Uterus (tissue), 4 donors: ENCODE data around the gene STK39. TPM values are rescaled to one million over a fixed set of nuclear protein-coding genes. Genes with fewer than 3 reads are reported as not detected.

Experiments used
- DNase-seq, 2 donors: peaks; one replicate each; pipeline ENCODE4 v3.0.0-alpha.2; 2019 to 2020
- H3K27ac ChIP-seq, 2 donors: fragments of 200-600 bp; sonication (generic); 1 replicate in 1 of 2; 2 replicates in 1 of 2; pipeline ENCODE4 v1.5.1; 2016 to 2018
- H3K27me3 ChIP-seq, 2 donors: fragments of 200-600 bp; sonication (generic); one replicate each; pipeline ENCODE4 v1.5.1; 2018 to 2019; ENCODE audit warnings: control low read depth in 1 of 2
- H3K36me3 ChIP-seq, 2 donors: fragments of 200-600 bp; sonication (generic); one replicate each; pipeline ENCODE4 v1.5.1; 2019; ENCODE audit warnings: control low read depth in 1 of 2
- H3K4me1 ChIP-seq, 2 donors: fragments of 200-600 bp; sonication (generic); one replicate each; pipeline ENCODE4 v1.5.1; 2018 to 2019; ENCODE audit warnings: control low read depth in 1 of 2
- H3K4me3 ChIP-seq, 2 donors: fragments of 200-600 bp; sonication (generic); 1 replicate in 1 of 2; 2 replicates in 1 of 2; pipeline ENCODE4 v1.5.1; 2018 to 2019; ENCODE audit warnings: mild to moderate bottlenecking in 1 of 2
- H3K9me3 ChIP-seq, 2 donors: fragments of 200-600 bp; sonication (generic); one replicate each; pipeline ENCODE4 v1.5.1; 2019; ENCODE audit warnings: control low read depth in 1 of 2
- POLR2A ChIP-seq, 2 donors: fragments of 450-650 bp; IDR thresholded peaks; one replicate each; pipeline ENCODE4 v1.6.1; 2016; ENCODE audit warnings: antibody characterized with exemption in 2 of 2, mild to moderate bottlenecking in 1 of 2, moderate library complexity in 1 of 2
- intact Hi-C: fragments of 100-400 bp; cut with DNase I; formaldehyde crosslinking; loops from one replicate; pipeline ENCODE4 v1.15.1; 2023; ENCODE audit warnings: low total_unique reads
- total RNA-seq, 4 donors: library from RNA; depleted of rRNA in 3 of 4; stranded (reverse); fragments of >200 nt in 3 of 4; gene quantifications; one replicate each; pipeline versions ENCODE4 v1.1.0 to v1.2.4, GENCODE V29; 2014 to 2023
- TF ChIP-seq, protein P1 (sequence below), 4 experiments: fragments of 200-600 bp in 2 of 4; fragments of 450-650 bp in 2 of 4; sonication (generic) in 2 of 4; IDR thresholded peaks; one replicate each; pipeline ENCODE4 v1.5.1; 2016 to 2019; ENCODE audit warnings: antibody characterized with exemption in 4 of 4, mild to moderate bottlenecking in 2 of 4, moderate library complexity in 1 of 4
- donor health status: DM: yes; HTN: yes; CAD: no.

STK39 gene
- total RNA-seq, 4 donors from 2014 or later, result 5.0 to 23.6 (median 9.8) TPM

DNA sequence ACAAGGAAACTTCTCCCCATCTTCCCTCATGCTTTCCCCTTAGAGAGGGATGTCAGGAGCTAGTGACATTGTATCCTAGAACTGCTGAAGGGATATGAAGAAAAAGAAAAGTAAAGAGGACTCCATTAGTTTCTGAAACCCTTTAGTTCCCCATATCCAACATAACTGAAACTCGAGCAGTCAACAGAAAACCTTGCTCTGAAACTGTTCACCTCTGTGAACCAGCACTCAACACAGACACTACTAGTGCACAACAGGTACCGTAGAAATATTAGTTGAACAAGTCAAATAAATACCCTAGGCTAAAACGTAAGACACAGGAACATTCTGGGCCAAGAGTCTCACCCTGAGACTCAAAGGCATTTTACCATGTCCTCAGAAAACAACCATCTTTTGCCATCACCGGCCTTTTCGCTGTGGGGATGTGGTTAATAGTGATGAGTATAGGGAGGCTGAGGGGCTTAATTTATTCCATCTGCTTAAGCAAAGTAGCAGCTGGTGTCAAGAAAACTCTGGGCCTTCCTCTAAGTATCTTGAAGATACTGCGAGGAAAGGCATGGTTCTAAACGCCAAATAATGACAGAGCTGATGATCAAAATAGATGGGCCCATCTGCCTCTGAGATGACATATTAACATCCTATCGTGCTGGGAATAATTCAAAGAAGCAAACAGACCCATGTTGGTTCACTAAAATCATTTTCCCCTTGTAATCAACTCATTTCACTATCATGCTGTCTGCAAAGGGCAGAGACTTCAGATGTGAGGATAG, 156.8 kb downstream of the STK39 start:
- intact Hi-C loops, result no loop called here
- H3K4me1 ChIP-seq, result no peaks in the 10 kb centered on the region

DNA sequence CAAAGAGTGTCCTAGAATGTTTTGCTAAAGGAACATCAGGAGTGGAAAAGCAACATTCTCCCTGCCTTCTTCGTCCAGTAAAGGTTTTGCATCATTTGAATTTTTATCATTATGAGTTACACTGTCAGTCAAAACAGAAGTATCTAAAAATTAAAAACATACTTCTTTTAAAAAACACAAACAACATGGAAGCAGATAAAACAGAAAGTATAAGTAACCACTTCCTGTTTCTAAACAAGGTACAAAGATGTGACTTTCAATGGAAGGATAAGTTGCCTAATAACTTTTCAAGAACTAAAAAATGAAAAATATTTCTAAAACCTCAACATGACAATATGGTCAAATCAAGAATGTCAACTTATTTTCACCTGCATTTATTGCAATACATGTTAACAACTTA, 158.2 kb downstream of the STK39 start:
- TF ChIP-seq, protein P1, sequence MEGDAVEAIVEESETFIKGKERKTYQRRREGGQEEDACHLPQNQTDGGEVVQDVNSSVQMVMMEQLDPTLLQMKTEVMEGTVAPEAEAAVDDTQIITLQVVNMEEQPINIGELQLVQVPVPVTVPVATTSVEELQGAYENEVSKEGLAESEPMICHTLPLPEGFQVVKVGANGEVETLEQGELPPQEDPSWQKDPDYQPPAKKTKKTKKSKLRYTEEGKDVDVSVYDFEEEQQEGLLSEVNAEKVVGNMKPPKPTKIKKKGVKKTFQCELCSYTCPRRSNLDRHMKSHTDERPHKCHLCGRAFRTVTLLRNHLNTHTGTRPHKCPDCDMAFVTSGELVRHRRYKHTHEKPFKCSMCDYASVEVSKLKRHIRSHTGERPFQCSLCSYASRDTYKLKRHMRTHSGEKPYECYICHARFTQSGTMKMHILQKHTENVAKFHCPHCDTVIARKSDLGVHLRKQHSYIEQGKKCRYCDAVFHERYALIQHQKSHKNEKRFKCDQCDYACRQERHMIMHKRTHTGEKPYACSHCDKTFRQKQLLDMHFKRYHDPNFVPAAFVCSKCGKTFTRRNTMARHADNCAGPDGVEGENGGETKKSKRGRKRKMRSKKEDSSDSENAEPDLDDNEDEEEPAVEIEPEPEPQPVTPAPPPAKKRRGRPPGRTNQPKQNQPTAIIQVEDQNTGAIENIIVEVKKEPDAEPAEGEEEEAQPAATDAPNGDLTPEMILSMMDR (IDR thresholded peaks at IDR 0.05), result no peak
- TF ChIP-seq POLR2A (IDR thresholded peaks at IDR 0.05), result no peak
- Histone ChIP-seq H3K4me3 (no peak overlapping the region), H3K4me1 (no peaks in the 10 kb centered on the region), H3K27me3 (no peaks in the 10 kb centered on the region), H3K27ac (no peak overlapping the region), H3K36me3 (no peaks in the 10 kb centered on the region), H3K9me3 (no peaks in the 10 kb centered on the region)
- DNase-seq, result no peak
- intact Hi-C loops, result no loop called here

More for the DNA sequence above, 156.8 kb downstream of the STK39 start:
- Histone ChIP-seq H3K27ac (no peak overlapping the region), H3K27me3 (no peaks in the 10 kb centered on the region), H3K9me3 (no peaks in the 10 kb centered on the region), H3K4me3 (no peak overlapping the region), H3K36me3 (no peaks in the 10 kb centered on the region)
- TF ChIP-seq, protein P1 (IDR thresholded peaks at IDR 0.05), result no peak
- no peak for TF ChIP-seq POLR2A (IDR thresholded peaks at IDR 0.05)
- no peak for DNase-seq

DNA sequence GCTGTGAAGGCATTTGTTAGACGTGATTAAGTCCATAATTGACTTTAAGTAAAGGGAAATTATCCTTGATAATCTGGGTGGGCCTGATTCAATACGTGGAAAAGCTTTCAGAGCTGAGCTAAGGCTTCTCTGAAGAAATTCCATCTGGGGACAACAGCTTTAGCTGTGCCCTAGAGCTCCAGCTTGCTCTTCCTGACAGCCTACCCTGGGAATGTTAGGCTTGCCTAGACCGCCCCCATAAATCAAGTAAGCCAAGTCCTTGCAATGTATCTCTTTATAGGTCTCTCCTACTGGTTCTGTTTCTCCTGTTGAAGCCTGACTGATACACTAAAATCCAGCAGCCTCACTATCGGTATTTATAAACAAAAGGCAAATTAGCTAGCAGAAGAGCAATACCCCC, 160.0 kb downstream of the STK39 start:
- Histone ChIP-seq H3K9me3 (no peaks in the 10 kb centered on the region), H3K27ac (no peak overlapping the region), H3K27me3 (no peaks in the 10 kb centered on the region), H3K4me1 (no peaks in the 10 kb centered on the region), H3K36me3 (no peaks in the 10 kb centered on the region), H3K4me3 (no peak overlapping the region)
- DNase-seq, result no peak
- intact Hi-C loops, result no loop called here
- TF ChIP-seq, protein P1 (IDR thresholded peaks at IDR 0.05), result no peak
- TF ChIP-seq POLR2A (IDR thresholded peaks at IDR 0.05), result no peak

DNA sequence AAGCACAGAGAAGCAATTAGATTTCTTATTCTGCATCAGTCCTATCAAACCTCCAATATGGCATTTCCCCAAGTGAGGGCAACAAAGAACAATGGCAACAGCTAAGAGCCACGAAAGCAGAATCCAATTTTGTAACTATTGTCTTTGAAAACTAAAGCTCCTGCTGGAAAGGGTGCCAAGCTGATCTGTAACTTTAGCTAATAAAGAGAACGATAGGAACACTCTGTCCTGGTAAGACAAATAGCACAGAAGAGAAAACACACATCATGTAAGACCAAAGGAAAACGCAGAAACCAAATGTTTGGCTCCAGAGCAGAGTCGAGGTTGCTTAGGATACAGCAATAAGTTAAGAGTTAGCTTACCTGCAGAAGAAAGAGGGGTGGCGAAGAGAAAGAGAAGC, 160.5 kb downstream of the STK39 start:
- no peak overlapping the region for H3K27ac ChIP-seq
- TF ChIP-seq, protein P1 (IDR thresholded peaks at IDR 0.05), result no peak
- no peak for TF ChIP-seq POLR2A (IDR thresholded peaks at IDR 0.05)
- DNase-seq, result no peak
- no peaks in the 10 kb centered on the region for H3K27me3 ChIP-seq
- no peaks in the 10 kb centered on the region for H3K9me3 ChIP-seq
- H3K4me3 ChIP-seq, result no peak overlapping the region
- H3K4me1 ChIP-seq, result no peaks in the 10 kb centered on the region
- intact Hi-C loops, result no loop called here
- H3K36me3 ChIP-seq, result no peaks in the 10 kb centered on the region

DNA sequence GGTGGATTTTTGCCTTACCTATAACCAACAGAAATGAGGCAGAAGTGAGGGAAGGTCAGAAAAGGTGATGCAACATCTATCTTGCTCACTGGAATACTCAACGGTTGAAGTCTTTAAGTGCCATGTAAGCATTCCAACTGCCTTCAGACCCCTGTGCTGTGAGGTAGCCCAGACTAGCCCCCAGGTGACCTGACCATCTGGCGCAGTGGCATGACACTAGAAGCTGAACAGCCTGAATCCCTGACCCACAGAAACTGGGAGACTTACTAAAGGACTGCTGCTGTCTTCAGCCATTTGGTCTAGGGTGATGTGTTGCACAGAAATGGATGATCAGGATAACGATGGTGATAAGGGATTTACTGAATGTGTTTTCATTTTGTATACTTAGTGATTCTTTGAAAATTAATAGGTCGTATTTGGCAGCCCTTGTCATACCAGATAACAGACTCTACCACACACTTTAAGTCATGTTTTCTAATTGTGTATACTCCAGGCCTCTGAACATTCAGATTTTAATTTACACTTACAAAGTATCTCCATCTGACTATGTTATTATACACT, 161.5 kb downstream of the STK39 start:
- Histone ChIP-seq H3K4me3 (no peak overlapping the region), H3K4me1 (no peaks in the 10 kb centered on the region), H3K27ac (no peak overlapping the region), H3K36me3 (no peaks in the 10 kb centered on the region), H3K9me3 (no peaks in the 10 kb centered on the region), H3K27me3 (no peaks in the 10 kb centered on the region)
- DNase-seq, result no peak
- intact Hi-C loops, result no loop called here
- no peak for TF ChIP-seq POLR2A (IDR thresholded peaks at IDR 0.05)
- TF ChIP-seq, protein P1 (IDR thresholded peaks at IDR 0.05), result no peak
